OCI-LY1 (cell line): ENCODE data around the gene ZSWIM4.
A peak's percentile ranks its signal among the peaks of the same experiment; 100 is the strongest.

Experiments used
- H2AFZ ChIP-seq: fragments of 200-600 bp; sonication (generic), shearing (Covaris generic); 2 replicates; pipeline ENCODE4 v1.6.0; 2014; ENCODE audit warnings: antibody characterized with exemption, mild to moderate bottlenecking, low read length
- H3F3A ChIP-seq: fragments of 200-600 bp; sonication (generic), shearing (Covaris generic); 2 replicates; pipeline ENCODE4 v1.6.0; 2014; ENCODE audit warnings: mild to moderate bottlenecking, antibody characterized with exemption, low read length, moderate library complexity; ENCODE audit not compliant: insufficient read depth
- H3K27ac ChIP-seq: fragments of 200-600 bp; sonication (generic); 2 replicates; pipeline ENCODE4 v1.5.1; 2014; ENCODE audit warnings: low read length, mixed run types, mild to moderate bottlenecking, low read depth; ENCODE audit not compliant: poor library complexity, severe bottlenecking
- H3K27me3 ChIP-seq: fragments of 200-600 bp; sonication (generic); 2 replicates; pipeline ENCODE4 v1.6.0; 2014; ENCODE audit warnings: antibody characterized with exemption, mild to moderate bottlenecking, low read length, moderate library complexity; ENCODE audit not compliant: insufficient read depth
- H3K36me3 ChIP-seq: fragments of 200-600 bp; sonication (generic); 2 replicates; pipeline ENCODE4 v1.6.1; 2014; ENCODE audit warnings: mild to moderate bottlenecking, antibody characterized with exemption, low read length, moderate library complexity, mixed read lengths; ENCODE audit not compliant: insufficient read depth
- H3K4me1 ChIP-seq: fragments of 200-600 bp; sonication (generic); 2 replicates; pipeline ENCODE4 v1.5.1; 2014; ENCODE audit warnings: mild to moderate bottlenecking, low read length, moderate library complexity; ENCODE audit not compliant: insufficient read depth, severe bottlenecking
- H3K4me2 ChIP-seq: fragments of 200-600 bp; sonication (generic), shearing (Covaris generic); 2 replicates; pipeline ENCODE4 v1.6.1; 2014; ENCODE audit warnings: low read length
- H3K4me3 ChIP-seq: fragments of 200-600 bp; sonication (generic); 2 replicates; pipeline ENCODE4 v1.5.1; 2014; ENCODE audit warnings: low read length, low read depth, mild to moderate bottlenecking, mixed read lengths; ENCODE audit not compliant: poor library complexity, severe bottlenecking
- H3K79me2 ChIP-seq: fragments of 200-600 bp; shearing (Covaris generic); 2 replicates; pipeline ENCODE4 v1.6.1; 2016; ENCODE audit warnings: mixed run types, low read length, mixed read lengths; ENCODE audit not compliant: insufficient read depth
- H3K9ac ChIP-seq: fragments of 200-600 bp; sonication (generic), shearing (Covaris generic); 2 replicates; pipeline ENCODE4 v1.6.1; 2014; ENCODE audit warnings: mild to moderate bottlenecking, low read length, mixed read lengths
- H3K9me2 ChIP-seq: fragments of 200-600 bp; sonication (generic), shearing (Covaris generic); 2 replicates; pipeline ENCODE4 v1.6.1; 2014; ENCODE audit warnings: low read depth, mild to moderate bottlenecking, low read length, mixed read lengths
- H3K9me3 ChIP-seq: fragments of 200-600 bp; shearing (Covaris generic); 2 replicates; pipeline ENCODE4 v1.6.1; 2014; ENCODE audit warnings: low read length, mixed read lengths
- H4K20me1 ChIP-seq: fragments of 200-600 bp; sonication (generic), shearing (Covaris generic); 2 replicates; pipeline ENCODE4 v1.6.0; 2016; ENCODE audit warnings: mild to moderate bottlenecking, low read length; ENCODE audit not compliant: insufficient read depth
- EZH2 ChIP-seq: fragments of 200-600 bp; sonication (generic), shearing (Covaris generic); IDR thresholded peaks from 2 replicates; pipeline ENCODE4 v1.8.0; 2017; ENCODE audit warnings: borderline replicate concordance, mixed run types, mild to moderate bottlenecking, antibody characterized with exemption, low read length, moderate library complexity, mixed read lengths
- TF ChIP-seq, protein P1 (sequence below): fragments of 200-600 bp; sonication (generic), shearing (Covaris generic); IDR thresholded peaks from 2 replicates; pipeline ENCODE4 v1.5.1; 2017; ENCODE audit warnings: mild to moderate bottlenecking, antibody characterized with exemption, low read length, moderate library complexity, mixed read lengths

The ZSWIM4 gene

DNA sequence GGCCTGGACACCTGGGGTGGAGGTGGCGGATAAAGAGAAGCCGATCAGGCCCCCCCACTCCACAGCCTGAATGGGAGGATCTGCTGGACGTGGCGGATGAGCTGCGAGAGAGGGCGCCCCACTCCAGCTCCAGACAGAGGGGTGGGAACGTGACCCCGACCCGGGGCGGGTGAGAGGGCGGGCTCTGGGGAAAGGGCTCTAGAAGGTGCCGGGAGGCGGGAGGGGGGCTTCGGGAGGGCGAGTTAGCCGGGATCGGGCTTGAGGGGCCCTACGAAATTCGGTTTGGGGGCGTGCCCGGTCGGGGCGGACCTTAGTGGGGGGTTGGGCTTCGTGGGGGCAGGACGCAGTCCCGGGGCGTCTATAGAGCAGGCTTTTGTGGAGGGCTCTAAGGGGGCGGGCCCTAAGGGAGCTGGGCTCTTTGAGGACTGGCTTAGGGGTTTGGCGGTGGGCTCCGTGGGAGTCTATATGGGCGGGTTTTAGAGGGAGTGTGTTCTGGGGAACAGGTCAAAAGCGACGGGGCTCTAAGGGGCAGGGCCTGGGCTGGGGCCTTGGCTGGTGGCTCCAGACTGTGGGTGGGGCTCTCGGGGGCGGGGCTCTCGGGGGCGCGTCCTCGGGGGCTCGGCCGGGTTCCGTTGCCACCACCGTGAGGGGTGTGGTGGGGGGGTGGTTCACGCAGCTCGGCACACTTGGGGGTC is 77.6 kb downstream of the ZSWIM4 start:
- H3F3A ChIP-seq, result no peaks in the 10 kb centered on the region
- no peak overlapping the region for H2AFZ ChIP-seq
- 0 out of 2 replicates have a peak, but pooled peaks cover 11% of the 10 kb centered on the region for H3K27me3 ChIP-seq
- peak overlapping the region; percentile 64 for H3K4me2 ChIP-seq
- peak overlapping the region; percentile 53 for H3K4me3 ChIP-seq
- H3K4me1 ChIP-seq, result no peaks in the 10 kb centered on the region
- no peaks in the 10 kb centered on the region for H3K36me3 ChIP-seq
- H4K20me1 ChIP-seq, result no peaks in the 10 kb centered on the region
- no peak for TF ChIP-seq EZH2
- TF ChIP-seq, protein P1, sequence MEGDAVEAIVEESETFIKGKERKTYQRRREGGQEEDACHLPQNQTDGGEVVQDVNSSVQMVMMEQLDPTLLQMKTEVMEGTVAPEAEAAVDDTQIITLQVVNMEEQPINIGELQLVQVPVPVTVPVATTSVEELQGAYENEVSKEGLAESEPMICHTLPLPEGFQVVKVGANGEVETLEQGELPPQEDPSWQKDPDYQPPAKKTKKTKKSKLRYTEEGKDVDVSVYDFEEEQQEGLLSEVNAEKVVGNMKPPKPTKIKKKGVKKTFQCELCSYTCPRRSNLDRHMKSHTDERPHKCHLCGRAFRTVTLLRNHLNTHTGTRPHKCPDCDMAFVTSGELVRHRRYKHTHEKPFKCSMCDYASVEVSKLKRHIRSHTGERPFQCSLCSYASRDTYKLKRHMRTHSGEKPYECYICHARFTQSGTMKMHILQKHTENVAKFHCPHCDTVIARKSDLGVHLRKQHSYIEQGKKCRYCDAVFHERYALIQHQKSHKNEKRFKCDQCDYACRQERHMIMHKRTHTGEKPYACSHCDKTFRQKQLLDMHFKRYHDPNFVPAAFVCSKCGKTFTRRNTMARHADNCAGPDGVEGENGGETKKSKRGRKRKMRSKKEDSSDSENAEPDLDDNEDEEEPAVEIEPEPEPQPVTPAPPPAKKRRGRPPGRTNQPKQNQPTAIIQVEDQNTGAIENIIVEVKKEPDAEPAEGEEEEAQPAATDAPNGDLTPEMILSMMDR, result peak; percentile 56
- H3K27ac ChIP-seq, result no peak overlapping the region
- no peaks in the 10 kb centered on the region for H3K9me2 ChIP-seq
- no peaks in the 10 kb centered on the region for H3K79me2 ChIP-seq
- H3K9ac ChIP-seq, result peak overlapping the region; percentile 23; the same call in 1 of the 2 replicates
- H3K9me3 ChIP-seq, result no peaks in the 10 kb centered on the region

DNA sequence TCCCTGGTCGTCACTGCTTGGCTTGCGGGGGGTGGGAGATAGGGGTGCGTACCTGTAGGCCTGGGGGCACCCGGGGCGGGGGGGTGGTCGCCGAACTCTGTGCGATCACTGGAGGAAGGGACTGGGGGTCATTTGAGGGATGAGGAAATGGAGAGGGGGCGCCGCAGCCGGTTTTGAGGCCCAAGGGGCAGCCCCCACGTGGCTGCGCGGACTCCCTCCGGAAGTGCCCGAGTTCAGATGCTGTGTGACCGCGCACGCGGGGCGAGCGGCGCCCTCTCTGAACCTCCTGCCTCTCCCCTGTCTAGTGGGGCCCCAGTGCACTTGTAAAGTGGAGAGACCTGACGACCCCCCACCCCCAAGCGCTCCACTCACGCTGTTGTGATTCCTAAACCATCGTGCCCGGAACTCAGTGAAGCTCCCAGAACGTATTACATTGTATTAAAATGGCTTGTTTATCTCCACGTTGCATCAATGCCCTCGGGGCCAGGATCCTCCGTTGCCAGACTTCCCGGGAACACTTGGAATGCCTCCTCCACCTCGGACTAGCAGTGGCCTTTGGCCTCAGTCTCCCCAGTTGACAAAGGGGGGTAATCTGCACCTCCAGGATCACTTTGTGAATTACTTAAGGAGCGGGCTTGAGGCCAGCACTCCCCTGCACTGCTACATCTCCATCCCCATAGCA is 78.7 kb downstream of the ZSWIM4 start:
- Histone ChIP-seq H3K36me3 (no peaks in the 10 kb centered on the region), H3K27ac (no peak overlapping the region), H3K9me2 (no peaks in the 10 kb centered on the region), H3K4me2 (no peak overlapping the region), H3K4me3 (no peak overlapping the region), H3K79me2 (no peaks in the 10 kb centered on the region), H3K9me3 (no peaks in the 10 kb centered on the region), H2AFZ (no peak overlapping the region), H3F3A (no peaks in the 10 kb centered on the region), H3K4me1 (no peaks in the 10 kb centered on the region), H3K27me3 (0 out of 2 replicates have a peak, but pooled peaks cover 11% of the 10 kb centered on the region), H3K9ac (no peak overlapping the region), H4K20me1 (no peaks in the 10 kb centered on the region)
- TF ChIP-seq, protein P1, result no peak
- no peak for TF ChIP-seq EZH2

DNA sequence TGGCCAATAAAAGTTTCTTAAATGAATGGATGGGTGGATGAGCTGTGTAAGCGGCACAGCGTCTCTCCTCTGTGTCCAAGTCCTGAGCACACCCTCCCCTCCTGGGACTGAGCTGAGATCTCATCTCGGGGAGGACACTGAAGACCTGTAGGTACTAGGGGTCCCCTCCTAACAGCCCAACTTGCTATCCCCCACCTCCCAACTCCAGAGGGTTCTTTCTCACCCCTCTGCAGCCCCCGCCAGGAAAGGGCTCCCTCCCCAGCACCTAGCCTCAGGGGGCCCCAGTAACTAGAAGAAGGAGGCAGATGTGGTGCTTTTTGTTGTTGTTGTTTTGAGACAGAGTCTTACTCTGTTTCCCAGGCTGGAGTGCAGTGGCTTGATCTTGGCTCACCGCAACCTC is 80.6 kb downstream of the ZSWIM4 start:
- H3K9me3 ChIP-seq, result no peaks in the 10 kb centered on the region
- no peak overlapping the region for H2AFZ ChIP-seq
- TF ChIP-seq, protein P1, result no peak
- no peak for TF ChIP-seq EZH2
- no peaks in the 10 kb centered on the region for H3K9me2 ChIP-seq
- H3F3A ChIP-seq, result no peaks in the 10 kb centered on the region
- no peaks in the 10 kb centered on the region for H4K20me1 ChIP-seq
- H3K27me3 ChIP-seq, result 0 out of 2 replicates have a peak, but pooled peaks cover 11% of the 10 kb centered on the region
- no peaks in the 10 kb centered on the region for H3K36me3 ChIP-seq
- H3K27ac ChIP-seq, result no peak overlapping the region
- no peaks in the 10 kb centered on the region for H3K79me2 ChIP-seq
- no peak overlapping the region for H3K9ac ChIP-seq
- peaks cover 5% of the 10 kb centered on the region for H3K4me1 ChIP-seq
- no peak overlapping the region for H3K4me3 ChIP-seq
- no peak overlapping the region for H3K4me2 ChIP-seq
